Hematopoietic multipotent progenitor cell (in vitro differentiated cells): ENCODE results near the gene LRP5. TPM values are rescaled to one million over a fixed set of nuclear protein-coding genes. Genes with fewer than 3 reads are reported as not detected.
"Not testable (repeated sequence)": the region's sequence is repeated elsewhere in the genome, so short reads cannot be mapped to it uniquely, and the experiment has no call there.

Experiments
- DNase-seq, 3 donors: peaks; one replicate each; pipeline ENCODE4 v3.0.0-alpha.2; 2011 to 2015; ENCODE audit warnings: low read depth in 2 of 3, low spot score in 2 of 3
- total RNA-seq: library from RNA; depleted of rRNA; stranded (reverse); fragments of >200 nt; gene quantifications from one replicate; pipeline ENCODE4 v1.2.3, GENCODE V29; 2012

LRP5 gene
- total RNA-seq, 1 donor: 70.0 TPM

GRCh38 chr11:68343761-68344256 is 31.4 kb downstream of the LRP5 start:
- no peak for DNase-seq

- not testable (repeated sequence) for DNase-seq
These were observed 32.4 kb downstream of the LRP5 start for GRCh38 chr11:68344821-68345220.

DNA sequence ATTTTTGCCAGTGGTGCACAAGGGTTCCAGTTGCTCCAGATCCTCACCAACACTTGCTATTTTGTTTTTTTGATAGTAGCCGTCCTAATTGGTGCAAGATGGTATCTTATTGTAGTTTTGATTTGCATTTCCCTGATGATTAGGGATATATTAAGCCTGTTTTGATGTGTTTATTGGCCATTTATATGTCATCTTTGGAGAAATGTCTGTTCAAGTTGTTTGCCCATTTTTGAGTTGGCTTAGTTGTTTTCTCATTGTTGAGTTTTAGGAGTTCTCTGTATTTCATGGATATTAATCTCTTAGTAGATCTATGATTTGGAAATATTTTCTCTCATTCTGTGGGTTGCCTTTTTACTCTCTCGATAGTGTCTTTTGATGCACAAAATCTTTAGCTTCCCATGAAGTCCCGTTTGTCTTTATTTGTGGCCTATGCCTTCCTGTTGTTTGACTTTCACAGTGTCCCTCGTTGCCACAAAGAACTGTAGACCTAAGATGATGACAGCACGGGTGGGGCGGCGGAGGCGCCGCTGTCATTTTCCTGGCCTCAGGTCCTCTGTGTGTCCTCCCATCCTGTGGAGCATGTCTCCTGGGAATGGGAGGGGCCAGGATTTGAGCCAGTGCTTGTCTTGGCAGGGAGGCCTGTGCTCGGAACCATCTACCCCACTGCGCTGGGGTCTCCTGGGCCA is 33.5 kb downstream of the LRP5 start:
- DNase-seq: no peak

DNA sequence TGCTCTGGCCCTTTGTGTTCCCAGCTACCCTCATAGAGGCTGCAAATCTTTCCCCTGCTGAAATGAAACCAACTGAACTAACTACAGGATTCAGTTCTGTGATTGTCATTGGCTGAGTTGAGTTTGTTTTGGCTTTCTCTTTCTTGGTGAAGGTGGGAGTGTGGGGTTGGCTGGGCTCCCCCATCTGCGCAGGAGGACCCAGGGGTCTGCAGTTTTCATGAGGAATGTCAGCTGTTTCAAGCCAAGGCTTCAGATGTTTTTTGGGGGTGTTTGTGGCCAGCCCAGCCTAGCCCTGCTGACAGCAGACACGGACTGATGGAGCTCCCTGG is 34.0 kb downstream of the LRP5 start:
- no peak for DNase-seq

- DNase-seq: no peak
These were observed 35.0 kb downstream of the LRP5 start for GRCh38 chr11:68347345-68347744.

DNA sequence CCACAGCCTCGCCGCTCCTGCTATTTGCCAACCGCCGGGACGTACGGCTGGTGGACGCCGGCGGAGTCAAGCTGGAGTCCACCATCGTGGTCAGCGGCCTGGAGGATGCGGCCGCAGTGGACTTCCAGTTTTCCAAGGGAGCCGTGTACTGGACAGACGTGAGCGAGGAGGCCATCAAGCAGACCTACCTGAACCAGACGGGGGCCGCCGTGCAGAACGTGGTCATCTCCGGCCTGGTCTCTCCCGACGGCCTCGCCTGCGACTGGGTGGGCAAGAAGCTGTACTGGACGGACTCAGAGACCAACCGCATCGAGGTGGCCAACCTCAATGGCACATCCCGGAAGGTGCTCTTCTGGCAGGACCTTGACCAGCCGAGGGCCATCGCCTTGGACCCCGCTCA is 35.5 kb downstream of the LRP5 start:
- DNase-seq: no peak

DNA sequence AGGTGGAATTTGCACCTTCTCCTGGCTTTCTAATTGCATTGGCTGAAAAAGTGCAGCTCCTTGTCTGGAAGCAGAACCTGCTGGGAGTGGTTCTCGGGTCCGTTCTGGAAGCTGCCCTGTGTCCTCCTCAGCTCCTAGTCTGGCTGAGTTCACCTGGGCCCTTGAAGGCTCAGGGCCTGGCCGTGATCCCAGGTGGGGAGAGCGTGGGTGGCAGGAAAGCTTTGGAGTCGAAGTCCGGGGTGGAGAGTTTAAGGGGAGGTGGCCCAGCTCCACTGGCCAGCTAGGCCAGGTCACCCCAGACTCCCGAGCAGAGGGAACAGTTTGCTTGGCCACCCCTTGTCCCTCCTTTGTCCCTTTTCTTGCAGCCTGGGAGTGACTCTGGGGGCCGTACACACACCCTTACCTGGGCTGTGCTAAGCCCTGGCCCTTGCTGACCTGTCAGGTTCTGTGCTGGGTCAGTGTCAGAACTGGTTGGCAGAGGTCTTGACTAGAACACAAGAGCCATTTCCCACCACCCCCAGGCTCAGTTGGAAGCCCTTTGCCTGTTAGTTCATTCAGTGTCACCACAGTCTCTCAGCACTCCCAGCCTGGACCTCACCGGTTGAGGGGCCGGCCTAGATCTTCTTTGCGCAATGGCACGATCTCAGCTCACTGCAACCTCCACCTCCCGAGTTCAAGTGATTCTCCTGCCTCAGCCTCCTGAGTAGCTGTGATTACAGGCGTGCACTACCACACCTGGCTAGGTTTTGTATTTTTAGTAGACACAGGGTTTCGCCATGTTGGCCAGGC is 37.3 kb downstream of the LRP5 start:
- no peak for DNase-seq

DNA sequence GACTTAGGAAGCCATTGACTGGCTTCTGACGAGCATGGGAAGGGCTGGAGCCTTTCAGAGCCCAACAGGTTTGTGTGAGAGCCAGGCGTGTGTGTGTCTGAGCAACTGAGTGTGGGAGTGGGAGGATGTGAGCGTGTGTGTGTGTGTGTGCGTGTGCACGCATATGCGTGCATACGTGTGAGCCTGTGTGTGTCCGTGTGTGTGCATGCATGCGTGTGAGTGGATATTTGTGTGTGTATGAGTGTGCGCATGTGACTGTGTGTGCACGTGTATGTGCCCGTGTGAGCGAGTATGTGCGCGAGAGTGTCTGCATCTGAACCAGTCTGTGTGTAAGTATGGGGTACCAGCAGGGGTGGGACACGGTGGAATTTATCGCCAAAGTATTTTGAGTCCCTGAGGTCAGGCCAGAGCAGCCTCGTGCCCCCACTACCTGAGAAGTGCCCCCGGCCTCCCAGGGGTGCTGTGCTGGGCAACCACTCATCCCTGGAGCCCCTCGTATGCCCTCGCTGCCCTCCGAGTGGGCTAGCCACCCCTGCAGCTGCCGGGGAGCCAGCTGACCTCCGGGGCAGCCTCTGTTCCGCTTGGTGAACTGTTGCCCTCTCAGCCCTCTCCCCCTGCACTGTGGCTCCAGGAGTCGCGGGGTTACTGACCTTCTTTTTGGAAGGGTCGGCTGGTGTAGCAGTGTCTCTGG is 38.5 kb downstream of the LRP5 start:
- no peak for DNase-seq

- DNase-seq: no peak
These were observed 39.3 kb downstream of the LRP5 start for GRCh38 chr11:68351450-68352275.

GRCh38 chr11:68352591-68352990 is 40.2 kb downstream of the LRP5 start:
- DNase-seq: no peak

- DNase-seq: no peak
These were observed 40.7 kb downstream of the LRP5 start for GRCh38 chr11:68353118-68353517.

DNA sequence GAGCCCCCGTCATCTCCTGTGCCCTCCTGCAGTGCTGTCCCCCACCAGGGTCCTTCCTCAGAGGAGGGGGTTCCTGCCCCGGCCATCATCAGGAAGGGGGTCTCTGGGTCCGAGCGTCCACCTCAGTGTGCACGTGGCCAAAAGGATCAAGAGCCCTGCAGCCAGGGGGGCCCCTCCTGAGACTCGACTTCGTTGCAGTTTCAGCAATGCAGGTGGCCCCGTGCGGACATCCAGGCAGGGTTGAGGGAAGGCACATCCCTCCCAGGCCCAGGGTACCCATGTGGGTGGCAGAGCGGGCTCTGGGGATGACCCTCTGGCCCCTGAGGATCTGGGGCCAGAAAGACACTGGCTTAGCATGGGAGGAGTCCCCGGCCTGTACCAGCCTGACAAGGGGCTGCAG is 41.3 kb downstream of the LRP5 start:
- no peak for DNase-seq

GRCh38 chr11:68354148-68354872 is 41.9 kb downstream of the LRP5 start:
- DNase-seq: no peak

GRCh38 chr11:68355471-68355870 is 43.1 kb downstream of the LRP5 start:
- DNase-seq: no peak

GRCh38 chr11:68357568-68357967 is 45.2 kb downstream of the LRP5 start:
- DNase-seq: no peak

GRCh38 chr11:68358416-68358815 is 46.0 kb downstream of the LRP5 start:
- DNase-seq: no peak

DNA sequence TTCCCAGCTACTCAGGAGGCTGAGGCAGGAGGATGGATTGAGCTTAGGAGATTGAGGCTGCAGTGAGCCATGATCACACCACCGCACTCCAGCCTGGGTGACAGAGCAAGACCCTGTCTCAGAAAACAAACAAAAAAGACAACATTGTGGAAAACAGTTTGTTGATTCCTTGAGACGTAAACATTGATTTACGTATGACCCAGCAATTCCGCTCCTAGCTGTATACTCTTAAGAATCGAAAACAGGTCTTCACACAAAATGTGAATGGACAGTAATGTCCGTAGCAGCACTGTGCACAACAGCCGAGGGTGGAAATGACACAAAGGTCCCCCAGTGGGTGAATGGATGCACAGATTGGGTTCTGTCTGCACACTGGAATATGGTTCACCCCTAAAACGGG is 49.3 kb downstream of the LRP5 start:
- DNase-seq: no peak

- DNase-seq: no peak
These were observed 50.5 kb downstream of the LRP5 start for GRCh38 chr11:68362801-68363379.

- no peak for DNase-seq
These were observed 51.4 kb downstream of the LRP5 start for GRCh38 chr11:68363776-68364175.

GRCh38 chr11:68364581-68364980 is 52.2 kb downstream of the LRP5 start:
- DNase-seq: no peak
